Loucy (cell line): Measurements from ENCODE around the gene CORO2B.

ENCODE experiments used
- H2AFZ ChIP-seq: fragments of 200-600 bp; sonication (generic); 2 replicates; pipeline ENCODE4 v1.6.0; 2016; ENCODE audit warnings: antibody characterized with exemption, mild to moderate bottlenecking, low read length, moderate library complexity
- H3F3A ChIP-seq: fragments of 200-600 bp; 2 replicates; pipeline ENCODE4 v1.6.0; 2016; ENCODE audit warnings: antibody characterized with exemption, low read depth, mild to moderate bottlenecking
- H3K27me3 ChIP-seq: fragments of 200-600 bp; sonication (generic); 2 replicates; pipeline ENCODE4 v1.6.1; 2014; ENCODE audit warnings: low read length, mild to moderate bottlenecking; ENCODE audit not compliant: insufficient read depth, poor library complexity, severe bottlenecking
- H3K36me3 ChIP-seq: fragments of 200-600 bp; sonication (generic); 2 replicates; pipeline ENCODE4 v1.6.1; 2016; ENCODE audit warnings: low read length; ENCODE audit not compliant: insufficient read depth
- H3K4me1 ChIP-seq: fragments of 200-600 bp; sonication (generic); 2 replicates; pipeline ENCODE4 v1.5.1; 2014; ENCODE audit warnings: low read length, mild to moderate bottlenecking; ENCODE audit not compliant: insufficient read depth, poor library complexity, severe bottlenecking
- H3K4me2 ChIP-seq: fragments of 200-600 bp; sonication (generic); 2 replicates; pipeline ENCODE4 v1.6.0; 2014; ENCODE audit warnings: antibody characterized with exemption, low read length, low read depth, mild to moderate bottlenecking; ENCODE audit not compliant: poor library complexity, severe bottlenecking
- H3K4me3 ChIP-seq: fragments of 200-600 bp; sonication (generic); 2 replicates; pipeline ENCODE4 v1.5.1; 2014; ENCODE audit warnings: low read length, mild to moderate bottlenecking, mixed read lengths; ENCODE audit not compliant: poor library complexity, severe bottlenecking
- H3K79me2 ChIP-seq: fragments of 200-600 bp; sonication (generic); 2 replicates; pipeline ENCODE4 v1.6.1; 2014; ENCODE audit warnings: low read length; ENCODE audit not compliant: insufficient read depth
- H3K9ac ChIP-seq: fragments of 200-600 bp; sonication (generic); 2 replicates; pipeline ENCODE4 v1.6.0; 2014; ENCODE audit warnings: mild to moderate bottlenecking, low read depth, low read length, moderate library complexity; ENCODE audit not compliant: poor library complexity, severe bottlenecking
- H3K9me2 ChIP-seq: fragments of 200-600 bp; sonication (generic); replicated peaks from 2 replicates; pipeline ENCODE4 v1.6.1; 2016; ENCODE audit warnings: low read depth, low read length, mixed read lengths
- H3K9me3 ChIP-seq: fragments of 200-600 bp; sonication (generic); 2 replicates; pipeline ENCODE4 v1.6.1; 2014; ENCODE audit warnings: mild to moderate bottlenecking, antibody characterized with exemption, low read length, low read depth; ENCODE audit not compliant: insufficient read depth
- H4K20me1 ChIP-seq: fragments of 200-600 bp; sonication (generic); 2 replicates; pipeline ENCODE4 v1.6.0; 2014; ENCODE audit warnings: antibody characterized with exemption, low read length, mild to moderate bottlenecking; ENCODE audit not compliant: insufficient read depth, poor library complexity, severe bottlenecking
- EZH2phosphoT487 ChIP-seq: fragments of 200-600 bp; IDR thresholded peaks from 2 replicates; pipeline ENCODE4 v1.6.1; 2018; ENCODE audit warnings: antibody characterized with exemption, mild to moderate bottlenecking, moderate library complexity, borderline replicate concordance
- TF ChIP-seq, protein P1 (sequence below): fragments of 200-600 bp; sonication (generic); conservative IDR thresholded peaks from 2 replicates; pipeline ENCODE4 v1.5.1; 2014; ENCODE audit warnings: mild to moderate bottlenecking, antibody characterized with exemption, low read length

The CORO2B gene

DNA sequence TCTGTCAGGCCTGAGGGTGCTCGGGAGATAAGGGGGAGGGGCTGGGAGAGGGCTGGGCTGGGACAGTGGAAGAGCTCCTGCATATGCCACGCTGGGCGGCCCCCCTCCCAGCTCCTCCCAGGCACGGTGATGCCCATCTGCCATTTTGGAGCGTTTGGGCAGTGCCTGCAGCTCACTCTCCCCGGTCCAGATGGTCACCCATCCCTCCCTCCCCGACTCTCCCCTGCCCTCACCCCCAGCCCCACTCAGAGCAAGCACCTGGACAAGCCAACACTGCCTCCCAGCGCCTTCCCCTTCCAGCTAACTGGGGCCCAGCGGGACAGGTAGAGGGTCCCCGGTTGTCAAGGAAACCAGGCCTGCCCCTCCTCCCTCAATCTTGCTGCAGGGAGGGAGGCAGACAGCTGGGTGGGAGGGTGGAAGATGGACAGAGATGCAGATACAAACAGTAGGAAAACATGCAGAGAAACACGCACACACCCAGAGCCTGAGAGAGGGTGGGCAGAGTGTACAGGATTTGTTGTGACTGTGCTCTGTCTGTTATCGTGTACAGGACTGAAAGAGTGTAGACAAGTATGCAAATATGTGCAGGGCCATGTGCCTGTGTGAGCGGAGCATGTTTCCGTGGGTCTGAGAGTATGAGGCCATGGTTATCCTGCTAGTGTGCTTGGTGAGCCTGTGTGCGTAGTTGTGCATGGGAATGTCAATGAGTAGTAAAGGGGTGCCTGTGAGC is 17.5 kb upstream of the CORO2B start:
- no peak overlapping the region for H2AFZ ChIP-seq
- H3K79me2 ChIP-seq = no peaks in the 10 kb centered on the region
- no peaks in the 10 kb centered on the region for H3K9me3 ChIP-seq
- no peaks in the 10 kb centered on the region for H3F3A ChIP-seq
- no peaks in the 10 kb centered on the region for H3K27me3 ChIP-seq
- H3K9ac ChIP-seq = no peak overlapping the region
- H3K4me3 ChIP-seq = no peak overlapping the region
- peaks cover 7% of the 10 kb centered on the region for H3K4me1 ChIP-seq
- no peaks in the 10 kb centered on the region for H3K9me2 ChIP-seq
- no peaks in the 10 kb centered on the region for H3K36me3 ChIP-seq
- H4K20me1 ChIP-seq = no peaks in the 10 kb centered on the region
- TF ChIP-seq EZH2phosphoT487 = no peak
- TF ChIP-seq, protein P1, sequence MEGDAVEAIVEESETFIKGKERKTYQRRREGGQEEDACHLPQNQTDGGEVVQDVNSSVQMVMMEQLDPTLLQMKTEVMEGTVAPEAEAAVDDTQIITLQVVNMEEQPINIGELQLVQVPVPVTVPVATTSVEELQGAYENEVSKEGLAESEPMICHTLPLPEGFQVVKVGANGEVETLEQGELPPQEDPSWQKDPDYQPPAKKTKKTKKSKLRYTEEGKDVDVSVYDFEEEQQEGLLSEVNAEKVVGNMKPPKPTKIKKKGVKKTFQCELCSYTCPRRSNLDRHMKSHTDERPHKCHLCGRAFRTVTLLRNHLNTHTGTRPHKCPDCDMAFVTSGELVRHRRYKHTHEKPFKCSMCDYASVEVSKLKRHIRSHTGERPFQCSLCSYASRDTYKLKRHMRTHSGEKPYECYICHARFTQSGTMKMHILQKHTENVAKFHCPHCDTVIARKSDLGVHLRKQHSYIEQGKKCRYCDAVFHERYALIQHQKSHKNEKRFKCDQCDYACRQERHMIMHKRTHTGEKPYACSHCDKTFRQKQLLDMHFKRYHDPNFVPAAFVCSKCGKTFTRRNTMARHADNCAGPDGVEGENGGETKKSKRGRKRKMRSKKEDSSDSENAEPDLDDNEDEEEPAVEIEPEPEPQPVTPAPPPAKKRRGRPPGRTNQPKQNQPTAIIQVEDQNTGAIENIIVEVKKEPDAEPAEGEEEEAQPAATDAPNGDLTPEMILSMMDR = no peak
- H3K4me2 ChIP-seq = no peak overlapping the region

GRCh38 chr15:68561901-68562300 is 16.9 kb upstream of the CORO2B start:
- H3K9me2 ChIP-seq = no peaks in the 10 kb centered on the region
- H3K36me3 ChIP-seq = no peaks in the 10 kb centered on the region
- no peaks in the 10 kb centered on the region for H3K27me3 ChIP-seq
- TF ChIP-seq, protein P1 = no peak
- TF ChIP-seq EZH2phosphoT487 = no peak
- no peak overlapping the region for H3K4me3 ChIP-seq
- no peaks in the 10 kb centered on the region for H3K79me2 ChIP-seq
- H3K4me2 ChIP-seq = no peak overlapping the region
- H3F3A ChIP-seq = no peaks in the 10 kb centered on the region
- H3K9ac ChIP-seq = no peak overlapping the region
- H3K4me1 ChIP-seq = peaks cover 7% of the 10 kb centered on the region
- no peaks in the 10 kb centered on the region for H4K20me1 ChIP-seq
- no peaks in the 10 kb centered on the region for H3K9me3 ChIP-seq
- no peak overlapping the region for H2AFZ ChIP-seq

DNA sequence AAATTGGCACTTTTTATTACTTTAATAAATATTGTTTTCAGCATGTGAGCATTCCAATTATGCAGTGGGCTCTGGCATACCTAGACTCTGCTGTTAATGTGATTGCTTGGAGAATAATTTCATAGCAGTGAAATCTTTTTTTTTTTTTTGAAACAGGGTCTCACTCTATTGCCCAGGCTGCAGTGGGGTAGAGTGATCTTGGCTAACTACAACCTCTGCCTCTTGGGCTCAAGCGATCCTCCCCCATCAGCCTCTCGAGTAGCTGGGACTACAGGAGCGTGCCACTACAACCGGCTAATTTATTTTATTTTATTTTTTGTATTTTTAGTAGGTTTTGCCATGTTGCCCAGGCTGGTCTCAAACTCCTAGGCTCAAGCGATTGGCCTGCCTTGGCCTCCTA is 14.6 kb upstream of the CORO2B start:
- H3K9me2 ChIP-seq = no peaks in the 10 kb centered on the region
- H3K4me2 ChIP-seq = no peak overlapping the region
- no peaks in the 10 kb centered on the region for H3K9me3 ChIP-seq
- no peaks in the 10 kb centered on the region for H3K27me3 ChIP-seq
- TF ChIP-seq, protein P1 = no peak
- TF ChIP-seq EZH2phosphoT487 = no peak
- no peaks in the 10 kb centered on the region for H4K20me1 ChIP-seq
- no peak overlapping the region for H3K9ac ChIP-seq
- H3K79me2 ChIP-seq = no peaks in the 10 kb centered on the region
- H3K4me3 ChIP-seq = no peak overlapping the region
- no peaks in the 10 kb centered on the region for H3K36me3 ChIP-seq
- H2AFZ ChIP-seq = no peak overlapping the region
- no peaks in the 10 kb centered on the region for H3F3A ChIP-seq
- peaks cover 6% of the 10 kb centered on the region for H3K4me1 ChIP-seq
